Islet precursor cell (in vitro differentiated cells): ENCODE results near the gene C3.
A peak's percentile ranks its signal among the peaks of the same experiment; 100 is the strongest.

Experiments used
- DNase-seq: peaks from one replicate; pipeline ENCODE4 v3.0.0-alpha.2; 2018

Gene C3

DNA sequence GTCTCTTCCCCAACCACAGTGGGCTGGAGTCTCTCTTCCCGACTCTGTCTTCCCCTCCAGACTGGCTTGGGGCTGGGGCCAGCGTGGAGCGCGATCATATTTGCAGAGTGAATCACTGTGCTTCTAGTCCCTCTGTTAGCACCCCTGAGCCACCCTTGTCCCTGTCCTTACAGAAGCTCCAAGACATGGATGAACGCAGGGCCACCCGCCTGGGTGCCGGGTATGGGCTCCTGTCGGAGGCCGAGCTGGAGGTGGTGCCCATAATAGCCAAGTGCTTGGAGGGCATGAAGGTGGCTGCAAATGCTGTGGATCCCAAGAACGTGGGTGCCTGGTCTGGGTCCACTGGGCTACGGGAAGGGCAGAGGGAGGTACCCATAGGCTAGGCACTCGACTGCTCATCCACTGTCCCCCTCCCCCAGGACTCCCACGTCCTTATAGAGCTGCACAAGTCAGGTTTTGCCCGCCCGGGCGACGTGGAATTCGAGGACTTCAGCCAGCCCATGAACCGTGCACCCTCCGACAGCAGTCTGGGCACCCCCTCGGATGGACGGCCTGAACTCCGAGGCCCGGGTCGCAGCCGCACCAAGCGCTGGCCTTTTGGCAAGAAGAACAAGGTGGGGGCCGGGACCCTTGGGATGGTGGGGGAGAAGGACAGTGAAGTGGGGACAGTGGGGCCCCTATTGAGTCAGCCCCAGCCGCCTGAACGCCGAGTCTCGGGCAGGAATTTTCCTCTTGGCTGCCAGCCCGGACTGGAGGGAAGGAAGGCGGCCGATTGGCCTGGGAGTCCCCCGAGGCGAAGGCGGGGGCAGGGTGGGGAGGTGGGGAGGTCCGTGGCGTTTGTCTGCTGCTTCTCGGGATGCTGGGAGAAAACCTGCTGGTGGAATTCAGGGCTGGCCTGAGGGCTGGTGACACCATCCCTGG, 24.2 kb upstream of the C3 start:
- peak; percentile 85 for DNase-seq

DNA sequence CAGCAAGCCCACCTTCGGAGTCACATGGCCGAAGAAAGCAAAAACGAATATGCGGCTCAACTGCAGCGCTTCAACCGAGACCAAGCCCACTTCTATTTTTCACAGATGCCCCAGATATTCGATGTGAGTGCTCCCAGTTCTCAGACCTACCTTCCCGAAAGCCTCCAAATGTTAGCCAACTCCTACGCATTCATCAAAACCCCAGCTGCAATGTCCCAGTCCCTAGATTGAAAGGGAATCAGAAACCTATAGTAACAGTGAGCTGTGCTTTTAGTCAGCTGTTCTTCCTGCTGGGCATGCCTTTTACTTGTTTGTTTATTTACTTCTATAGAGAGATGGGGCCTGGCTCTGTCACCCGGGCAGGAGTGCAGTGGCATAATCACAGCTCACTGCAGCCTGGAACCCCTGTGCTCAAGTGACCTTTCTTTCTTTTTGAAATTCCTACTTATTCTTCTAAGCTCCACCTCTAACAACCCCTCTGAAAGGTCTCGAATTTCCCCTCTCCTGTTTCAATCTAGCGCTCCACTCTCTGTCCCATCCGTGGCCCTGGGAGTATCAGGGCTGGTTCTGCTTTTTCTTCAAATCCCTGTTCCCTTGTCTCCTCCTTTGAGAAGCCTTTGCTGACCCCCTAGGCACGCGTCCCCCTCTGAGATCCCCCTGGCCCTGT, 23.4 kb upstream of the C3 start:
- no peak for DNase-seq

DNA sequence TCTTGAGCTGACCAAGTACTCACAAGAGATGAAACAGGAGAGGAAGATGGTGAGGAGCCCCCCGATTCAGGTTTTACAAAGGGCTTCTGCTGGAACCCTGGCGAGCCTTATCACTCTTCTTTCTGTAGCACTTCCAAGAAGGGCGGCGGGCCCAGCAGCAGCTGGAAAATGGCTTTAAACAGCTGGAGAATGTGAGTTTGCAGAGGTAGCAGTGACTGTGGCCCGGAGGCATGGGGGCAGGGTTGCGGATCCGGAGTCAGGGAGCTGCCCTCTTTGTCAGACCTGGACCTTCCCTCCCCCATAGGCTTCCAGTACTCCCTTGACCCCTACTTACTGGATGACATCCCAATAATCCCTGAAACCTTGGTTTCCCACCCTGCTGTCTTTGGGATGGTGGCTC, 22.6 kb upstream of the C3 start:
- peak; percentile 78 for DNase-seq

DNA sequence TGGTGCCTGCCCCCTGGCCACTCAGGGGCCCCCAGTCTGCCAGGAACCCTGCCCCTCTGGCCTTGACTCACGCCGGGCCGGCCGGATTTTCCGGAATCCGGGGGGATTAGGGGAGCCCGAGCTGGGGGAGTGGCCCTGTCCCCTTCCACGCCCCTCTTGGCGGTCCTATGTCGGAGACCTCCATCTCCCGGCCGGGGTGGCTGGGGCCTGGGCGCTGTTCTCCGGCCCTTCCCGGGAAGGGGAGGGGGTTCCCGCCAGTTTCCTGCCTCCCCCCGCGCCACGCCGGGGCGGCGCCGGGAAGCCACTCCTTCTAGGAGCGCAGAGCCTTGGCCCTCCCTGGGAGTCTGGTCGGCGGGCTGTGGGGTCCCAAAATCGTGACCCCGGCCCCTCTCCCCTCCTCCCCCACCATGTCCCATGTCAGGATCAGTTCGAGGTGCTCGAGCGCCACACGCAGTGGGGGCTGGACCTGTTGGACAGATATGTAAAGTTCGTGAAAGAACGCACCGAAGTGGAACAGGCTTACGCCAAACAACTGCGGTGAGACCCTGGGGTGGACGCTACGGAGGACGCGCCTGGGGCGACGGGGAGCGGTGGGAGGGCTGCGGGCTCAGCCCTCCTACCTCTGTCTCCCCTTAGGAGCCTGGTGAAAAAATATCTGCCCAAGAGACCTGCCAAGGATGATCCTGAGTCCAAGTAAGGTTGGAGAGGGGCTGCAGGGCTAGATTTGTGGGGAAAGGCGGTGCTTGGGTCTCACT, 20.3 kb upstream of the C3 start:
- DNase-seq, result peak; percentile 77

DNA sequence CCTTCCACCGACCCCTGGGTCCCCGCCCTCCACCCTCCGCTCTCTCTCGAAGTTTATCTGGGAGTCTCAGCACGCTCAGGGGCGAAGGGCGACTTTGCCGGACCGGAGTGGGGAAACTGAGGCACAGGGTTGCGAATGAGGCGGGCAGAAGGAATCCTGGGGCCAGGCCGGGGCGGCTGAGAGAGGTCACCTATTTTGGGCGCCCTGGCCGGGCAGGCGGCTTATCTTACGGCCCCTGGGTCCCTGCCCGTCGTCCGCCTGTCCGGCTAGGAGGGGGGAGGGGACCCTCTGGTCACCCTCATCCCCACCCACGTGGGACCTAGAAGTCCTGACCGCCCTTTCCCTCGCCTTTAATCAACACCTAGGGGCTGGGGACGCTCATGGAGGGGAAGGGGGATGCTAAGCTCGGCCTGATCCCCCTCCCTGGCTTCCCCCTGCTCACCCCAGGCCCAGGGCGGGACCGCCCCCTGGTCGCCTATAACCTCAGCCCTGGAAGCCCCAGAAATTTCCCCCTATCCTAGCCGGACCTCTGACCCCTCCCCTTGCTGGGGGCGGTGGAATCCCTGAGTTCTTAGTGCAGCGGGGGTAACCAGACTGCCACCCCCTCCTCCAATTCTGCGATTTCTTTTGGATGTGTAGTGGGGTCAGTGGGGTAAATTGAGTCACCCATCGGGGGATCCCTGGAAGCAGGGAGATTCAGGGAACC, 19.6 kb upstream of the C3 start:
- DNase-seq, result peak; percentile 74

DNA sequence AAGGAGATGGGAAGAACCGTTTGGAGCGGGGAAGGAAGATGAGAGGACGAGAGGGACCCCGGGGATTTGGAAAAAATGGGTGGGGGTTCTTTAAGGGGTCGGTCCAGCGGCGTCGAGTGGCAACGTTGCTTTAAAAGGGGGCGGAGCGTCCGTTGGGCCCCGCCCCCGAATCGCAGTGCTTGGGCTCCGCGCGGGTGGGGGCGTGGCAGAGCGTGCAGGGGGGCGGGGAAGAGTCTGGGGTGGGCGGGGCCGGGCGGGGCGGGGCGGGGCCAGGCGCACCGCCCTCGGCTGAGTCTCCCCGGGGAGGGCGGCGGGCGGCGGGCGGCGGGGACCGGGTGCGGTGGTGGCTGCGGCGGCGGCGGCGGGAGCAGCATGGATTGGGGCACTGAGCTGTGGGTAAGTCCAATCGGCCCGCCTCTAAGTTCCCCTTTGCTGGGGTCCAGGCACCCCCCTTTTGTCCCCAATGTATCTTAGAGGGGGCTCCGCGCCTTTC, 19.0 kb upstream of the C3 start, which contains the start of gene TRIP10:
TSS of gene TRIP10 (plus strand) at position 291 of the 493 bp plus-strand sequence. CDS start at position 373, 82 bp downstream.
- peak; percentile 86 for DNase-seq

DNA sequence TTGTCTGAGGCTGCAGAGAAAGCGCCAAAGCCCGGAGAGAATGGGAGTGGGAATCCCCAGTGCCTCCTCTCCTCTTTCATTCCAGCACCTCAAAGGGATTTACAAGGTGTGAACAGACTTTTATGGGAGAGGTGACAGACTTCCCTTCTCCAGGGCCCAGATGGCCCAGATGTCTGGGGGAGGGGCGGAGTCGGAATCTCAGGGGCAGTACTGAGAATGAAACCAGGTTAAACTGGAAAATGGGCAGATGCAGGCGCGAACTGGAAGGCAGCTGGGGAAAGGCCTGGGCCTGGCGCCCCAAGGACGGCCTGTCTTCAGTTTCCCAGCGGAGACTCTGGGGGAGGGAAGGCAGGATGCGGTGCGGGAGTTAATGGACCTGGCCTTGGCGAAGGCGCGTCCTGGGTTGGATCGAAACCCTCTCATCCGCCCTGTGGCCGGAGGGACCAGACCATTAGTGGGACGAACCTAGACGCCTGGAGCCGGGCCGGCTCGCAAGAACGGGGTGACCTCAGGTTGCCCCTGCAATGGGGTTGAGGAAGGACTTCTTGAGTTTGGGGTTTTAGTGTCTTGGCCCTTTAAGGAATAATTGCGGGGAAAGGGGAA, 18.4 kb upstream of the C3 start:
- DNase-seq, result peak; percentile 93

DNA sequence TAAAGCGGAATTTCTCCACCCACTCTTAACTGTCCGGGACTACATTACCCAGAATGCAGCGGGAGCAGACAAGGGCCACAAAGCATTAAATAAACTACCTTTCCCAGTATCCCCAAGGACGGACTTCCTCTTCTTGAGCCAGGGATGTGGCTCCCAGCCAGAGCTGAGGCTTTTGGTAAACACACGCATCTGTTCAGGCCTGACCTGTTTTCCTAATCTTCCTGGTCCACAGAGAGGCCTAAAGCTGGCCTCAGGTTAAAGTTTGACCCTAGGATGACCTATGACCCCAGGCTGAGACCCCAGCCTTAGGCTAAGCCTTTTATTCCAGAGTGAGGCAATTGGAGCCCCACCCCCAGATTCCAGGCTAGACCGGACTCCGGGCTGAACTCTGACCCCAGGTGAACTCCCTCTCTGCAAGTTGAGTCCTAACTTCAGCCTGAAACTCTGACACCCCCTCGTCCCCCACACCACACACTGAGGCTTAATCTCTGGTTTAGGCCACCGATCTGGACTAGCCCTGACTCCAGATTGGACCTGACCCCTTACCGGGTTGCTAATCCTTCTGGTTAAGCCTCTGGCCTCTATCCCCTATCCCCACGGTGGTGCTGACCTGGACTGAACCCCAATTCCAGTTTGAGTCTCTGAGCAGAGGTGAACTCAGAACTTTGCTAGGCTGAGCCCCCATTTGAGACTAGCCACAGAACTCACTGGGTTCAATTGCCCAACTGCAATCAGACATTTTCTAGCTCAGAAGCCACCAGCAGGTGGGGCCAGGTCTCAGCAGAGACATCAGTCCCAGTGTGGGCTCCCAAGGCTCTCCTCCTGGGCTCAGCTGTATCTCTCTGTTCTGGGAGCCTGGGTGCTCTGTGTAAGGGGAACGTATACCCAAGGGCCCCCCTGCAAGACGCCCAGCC, 17.7 kb upstream of the C3 start:
- DNase-seq, result no peak

DNA sequence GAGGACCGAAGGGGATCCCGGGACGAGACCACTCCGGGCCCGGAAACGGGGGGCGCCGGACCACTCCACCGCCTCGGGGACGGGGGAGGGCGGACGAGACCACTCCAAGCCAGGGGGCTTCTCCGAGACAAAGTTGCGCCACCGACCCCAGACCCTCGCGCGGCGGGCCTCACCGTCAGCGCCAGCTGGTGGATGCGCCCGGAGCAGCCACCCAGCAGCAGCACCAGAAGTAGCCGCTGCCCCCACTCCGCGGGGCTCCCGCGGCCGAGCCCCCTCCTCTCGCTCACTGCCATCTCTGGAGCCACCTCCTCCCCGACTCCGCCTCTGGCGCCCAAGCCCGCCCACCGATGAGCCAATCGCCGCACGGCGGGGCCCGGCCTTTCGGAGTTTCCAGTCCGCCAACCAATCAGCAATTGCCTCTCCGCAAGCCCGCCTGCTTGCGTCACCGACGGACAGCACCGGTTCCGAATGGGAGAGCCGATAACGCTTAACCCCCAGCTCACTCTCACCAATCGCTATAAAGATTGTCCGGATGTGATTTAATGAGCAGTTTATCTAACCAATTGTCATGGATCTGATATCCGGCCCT, 16.9 kb upstream of the C3 start, which contains the start of gene GPR108:
TSS of gene GPR108 (minus strand) at position 297 of the 589 bp plus-strand sequence. CDS start at position 293, 4 bp downstream.
- peak; percentile 100 for DNase-seq

DNA sequence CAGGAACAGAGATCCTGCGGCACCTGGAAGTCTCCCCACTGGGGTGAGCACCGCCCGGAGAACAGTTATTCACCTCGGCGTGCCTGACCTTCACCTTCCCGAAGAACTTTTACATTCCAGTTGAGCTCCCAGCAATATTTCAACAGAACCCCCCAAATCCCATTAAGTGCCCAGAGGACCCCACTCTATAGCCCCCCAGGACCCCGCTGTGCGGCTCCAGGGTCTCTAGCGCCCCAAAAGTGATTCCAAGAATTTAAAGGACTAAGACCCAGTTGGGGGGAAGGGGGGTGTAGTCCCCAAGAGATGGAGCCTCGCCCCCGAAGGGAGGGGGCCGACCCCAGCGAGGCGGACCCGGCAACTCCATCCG, 16.4 kb upstream of the C3 start:
- no peak for DNase-seq

DNA sequence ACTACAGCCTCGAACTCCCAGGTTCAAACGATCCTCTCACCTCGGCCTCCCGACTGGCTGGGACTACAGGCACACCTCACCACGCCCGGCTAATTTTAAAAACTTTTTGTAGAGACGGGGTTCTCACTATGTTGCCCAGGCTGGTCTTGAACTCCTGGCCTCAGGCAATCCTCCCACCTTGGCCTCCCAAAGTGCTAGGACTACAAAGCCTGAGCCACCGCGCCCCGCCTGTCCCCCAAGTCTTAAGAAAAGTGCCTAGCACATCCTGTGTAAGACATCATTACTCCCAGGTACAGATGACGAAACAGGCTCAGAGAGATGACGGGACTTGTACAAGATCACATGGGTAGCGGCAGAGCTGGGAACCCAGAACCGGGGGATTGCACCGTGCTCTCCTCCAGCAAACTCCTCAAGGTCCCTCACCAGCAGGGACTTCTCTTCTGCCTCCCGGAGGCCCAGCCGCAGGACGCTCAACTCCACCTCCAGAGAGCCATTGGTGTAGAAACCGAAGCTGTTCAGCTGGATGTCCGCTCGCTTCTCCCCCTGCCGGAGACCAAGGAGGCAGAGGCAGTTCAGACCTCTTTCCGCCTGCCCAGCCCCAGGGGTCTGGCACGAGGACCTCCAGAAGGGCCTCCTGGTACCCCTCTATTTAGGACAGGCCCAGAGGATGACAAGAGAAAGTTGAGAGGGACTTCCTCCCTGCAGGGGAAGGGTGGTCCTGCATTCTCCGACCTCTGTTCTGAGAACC, 15.9 kb upstream of the C3 start:
- peak; percentile 97 for DNase-seq

DNA sequence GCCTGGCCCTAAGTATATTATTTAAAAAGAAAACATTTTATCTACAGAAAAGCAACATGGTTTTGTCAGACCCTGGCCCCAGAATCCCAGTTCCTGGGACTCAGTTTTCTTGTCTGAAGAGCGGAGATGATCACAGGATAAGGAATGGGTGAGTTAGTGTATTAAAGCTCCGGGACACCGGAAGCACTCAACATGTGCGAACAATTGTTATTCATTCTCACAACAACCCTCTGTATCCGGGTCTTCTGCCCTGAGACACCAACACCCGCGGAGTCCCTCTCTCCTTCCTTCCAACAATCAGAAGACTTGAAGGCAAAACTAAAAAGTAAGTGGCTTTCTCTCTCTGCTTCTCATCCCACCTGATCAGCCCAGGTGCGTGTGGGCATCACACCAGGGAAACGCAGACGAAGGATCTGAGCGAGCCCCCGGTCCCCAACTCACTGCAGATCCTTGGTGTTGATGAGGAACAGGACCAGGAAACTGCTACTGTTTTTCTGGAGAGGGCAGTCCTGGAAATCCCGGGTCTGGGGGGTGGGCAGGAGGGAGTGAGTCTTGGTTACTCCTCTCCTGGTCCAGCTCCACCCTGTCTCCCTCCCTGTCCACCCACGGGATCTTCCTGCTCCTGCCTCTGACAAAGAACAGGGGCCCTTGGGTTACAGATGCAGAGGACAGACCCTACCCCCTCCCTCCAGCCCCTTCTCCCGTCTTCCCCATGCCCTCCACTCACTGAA, 14.9 kb upstream of the C3 start:
- peak; percentile 60 for DNase-seq

DNA sequence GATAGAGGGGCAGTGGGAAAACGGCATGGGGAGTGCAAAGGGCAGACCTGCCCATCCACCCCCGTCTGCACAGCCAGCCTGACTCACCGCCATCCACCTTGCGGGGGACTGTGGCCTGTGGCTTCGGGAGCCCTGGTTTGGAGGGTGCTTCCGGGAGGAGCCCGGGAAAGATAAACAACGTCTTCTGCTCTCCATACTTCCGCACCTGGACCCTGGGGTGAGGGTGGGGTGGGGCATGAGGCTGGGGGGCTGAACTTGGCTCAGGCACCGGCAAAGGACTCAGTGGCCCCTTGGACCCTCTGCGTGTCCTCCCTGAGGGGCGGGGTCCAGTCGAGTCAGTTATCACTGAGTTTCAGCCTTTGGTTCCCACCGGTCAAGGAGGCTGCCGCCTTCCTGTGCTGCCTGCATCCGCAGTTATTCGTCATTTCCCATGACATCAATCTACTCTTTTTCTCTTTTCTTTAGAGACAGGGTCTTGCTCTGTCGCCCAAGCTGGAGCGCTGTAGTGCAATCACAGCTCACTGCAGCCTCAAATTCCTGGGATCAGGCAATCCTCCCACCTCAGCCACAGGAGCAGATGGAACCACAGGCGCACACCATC, 13.7 kb upstream of the C3 start:
- no peak for DNase-seq

DNA sequence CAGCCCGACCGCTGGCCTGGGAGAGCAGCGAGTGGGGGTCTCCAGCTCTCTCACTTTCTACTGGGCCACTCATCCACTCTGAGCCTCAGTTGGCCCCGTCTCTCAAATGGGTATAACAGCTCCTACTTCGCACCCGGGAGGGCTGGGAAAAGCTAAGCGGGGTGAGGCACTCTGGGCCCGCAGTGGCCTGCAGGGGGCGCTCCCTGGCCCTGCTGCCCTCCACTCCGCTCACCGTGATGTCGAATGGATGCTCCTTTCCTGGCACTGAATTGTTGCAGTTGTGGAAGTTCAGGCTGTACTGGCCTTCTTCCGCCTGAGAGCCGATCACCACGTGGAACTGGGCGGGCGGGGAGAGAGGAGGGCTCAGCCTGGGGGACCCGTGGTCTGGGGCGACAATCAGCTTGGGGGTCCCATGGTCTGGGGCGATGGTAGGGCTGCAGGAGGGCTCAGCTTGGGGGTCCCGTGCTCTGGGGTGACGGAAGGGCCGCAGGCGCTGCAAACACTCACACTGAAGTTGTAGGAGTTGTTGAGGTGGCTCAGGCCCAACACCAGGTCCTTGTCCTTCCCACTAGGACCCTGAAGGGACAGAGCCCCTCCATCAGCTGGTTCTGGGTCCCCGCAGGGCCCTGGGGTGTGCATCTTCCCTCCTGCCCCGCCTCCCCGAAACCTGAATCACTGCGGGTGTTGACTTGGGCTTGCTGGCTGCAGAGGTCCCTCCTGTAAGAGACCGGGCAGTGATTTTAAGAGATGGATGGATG, 13.1 kb upstream of the C3 start:
- DNase-seq, result peak; percentile 54

DNA sequence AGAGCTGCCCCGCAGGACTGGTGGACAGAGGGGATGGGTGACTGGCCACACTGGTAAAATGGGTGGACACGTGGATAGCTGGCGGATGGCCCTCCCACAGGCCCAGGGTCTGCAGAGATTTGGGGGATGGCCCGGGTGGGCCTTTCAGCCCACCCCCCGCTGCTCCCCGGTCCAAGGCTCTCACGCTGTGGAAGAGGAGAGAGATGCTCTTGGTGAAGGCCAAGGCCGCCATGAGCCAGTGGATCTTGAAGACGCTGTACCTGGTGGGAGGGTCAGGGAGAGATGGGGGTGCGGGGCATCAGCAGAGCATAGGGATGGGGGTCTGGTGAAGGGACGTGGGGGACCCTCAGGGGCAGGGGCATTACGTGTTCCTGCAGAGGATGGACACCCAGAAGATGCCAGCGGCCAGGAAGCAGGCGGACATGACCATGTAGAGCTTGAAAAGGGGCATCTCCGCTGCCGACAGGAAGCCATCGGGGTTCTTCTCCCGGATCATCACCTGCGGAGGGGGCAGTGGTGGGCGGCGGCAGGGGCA, 12.4 kb upstream of the C3 start:
- no peak for DNase-seq

DNA sequence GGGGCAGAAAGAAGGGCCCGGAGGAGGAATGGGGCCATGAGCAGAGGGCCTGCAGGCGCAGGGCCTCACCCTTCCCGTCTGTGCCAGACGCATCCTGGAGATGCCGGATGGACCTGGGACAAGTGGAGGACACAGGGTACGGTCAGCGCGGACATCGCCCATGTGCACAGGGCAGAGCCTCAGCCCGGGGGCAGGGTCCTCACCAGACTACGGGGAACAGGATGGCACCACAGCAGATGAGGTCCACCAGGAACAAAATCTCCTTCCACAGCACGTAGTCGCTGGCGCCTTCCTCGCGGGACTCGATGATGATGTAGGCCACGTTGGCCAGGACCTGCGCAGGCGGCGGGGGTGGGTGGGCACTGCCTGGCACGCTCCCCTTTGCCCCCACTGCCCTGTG, 11.4 kb upstream of the C3 start:
- peak; percentile 45 for DNase-seq

DNA sequence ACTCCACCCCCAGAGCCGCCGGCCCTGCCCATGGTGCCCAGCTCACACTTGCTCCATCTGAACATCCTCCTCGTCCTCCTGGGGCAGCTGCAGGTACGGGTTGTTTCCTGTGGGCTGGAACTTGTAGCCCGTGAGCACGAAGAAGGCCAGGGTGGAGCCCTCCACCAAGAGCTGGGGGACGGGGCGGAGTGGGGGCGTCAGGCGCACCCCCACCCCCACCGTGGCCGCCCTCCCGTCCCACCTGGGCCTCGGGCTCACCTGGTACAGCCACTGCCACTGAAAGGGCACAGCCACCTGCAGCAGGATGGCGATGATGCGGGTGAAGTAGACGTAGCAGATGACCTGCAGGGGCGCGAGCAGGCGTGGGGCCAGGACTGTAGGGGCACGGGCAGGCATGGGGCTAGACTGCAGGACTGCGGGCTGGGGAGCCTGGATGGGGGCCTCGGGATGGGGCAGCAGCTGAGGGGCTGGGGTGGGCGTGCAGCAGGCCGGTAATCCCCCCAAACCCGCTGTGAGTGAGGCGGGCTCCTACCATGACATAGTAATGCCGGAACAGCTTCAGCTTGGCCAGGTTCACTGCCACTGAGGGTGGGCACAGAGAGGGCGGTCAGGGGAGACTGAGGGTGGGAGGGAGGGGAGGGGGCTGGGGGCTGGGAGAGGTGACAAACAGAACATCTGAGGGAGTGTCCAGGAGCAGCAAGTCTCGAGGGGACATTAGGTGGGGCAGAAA, 10.7 kb upstream of the C3 start:
- DNase-seq, result no peak
